HepG2 (cell line): ENCODE results near the gene PGAP3. TPM values are rescaled to one million over a fixed set of nuclear protein-coding genes. Genes with fewer than 3 reads are reported as not detected.
A peak's percentile ranks its signal among the peaks of the same experiment; 100 is the strongest.

ENCODE experiments used
- ARNT ChIP-seq: fragments of 450-650 bp; IDR thresholded peaks from 2 replicates; pipeline ENCODE4 v1.6.1; 2017
- CENPT ChIP-seq: sonication (generic); formaldehyde crosslinking; IDR thresholded peaks from 2 replicates; pipeline ENCODE4 v1.8.0; 2022; ENCODE audit warnings: low read depth, mild to moderate bottlenecking, moderate library complexity, missing genetic modification reagents
- EP300 ChIP-seq, 3 experiments: sonication (generic) in 1 of 3; formaldehyde crosslinking in 1 of 3; IDR thresholded peaks; 2 replicates each; pipeline versions ENCODE4 v1.5.1 to v1.6.1; 2011 to 2020; ENCODE audit warnings: low read depth in 2 of 3, low read length in 2 of 3, borderline replicate concordance in 1 of 3, improper control_type of control experiment in 1 of 3, mild to moderate bottlenecking in 1 of 3, missing genetic modification reagents in 1 of 3, moderate library complexity in 1 of 3
- FOSL2 ChIP-seq: sonication (generic); formaldehyde crosslinking; IDR thresholded peaks from 2 replicates; pipeline ENCODE4 v1.4.0; 2020; ENCODE audit warnings: missing genetic modification reagents
- HOXD1 ChIP-seq: sonication (generic); formaldehyde crosslinking; IDR thresholded peaks from 2 replicates; pipeline ENCODE4 v1.5.0; 2020; ENCODE audit warnings: missing genetic modification reagents
- PITX1 ChIP-seq: sonication (generic); formaldehyde crosslinking; IDR thresholded peaks from 2 replicates; pipeline ENCODE4 v1.5.1; 2020; ENCODE audit warnings: mild to moderate bottlenecking, missing genetic modification reagents
- RBM39 ChIP-seq: fragments of 200-400 bp; formaldehyde crosslinking; IDR thresholded peaks from one replicate; pipeline ENCODE4 v1.6.1; 2018; ENCODE audit warnings: antibody characterized with exemption, mild to moderate bottlenecking, low read depth, low read length; ENCODE audit not compliant: poor library complexity, severe bottlenecking
- SMAD3 ChIP-seq: sonication (generic); formaldehyde crosslinking; IDR thresholded peaks from 2 replicates; pipeline ENCODE4 v1.4.0; 2020; ENCODE audit warnings: missing genetic modification reagents
- SOX6 ChIP-seq, 2 experiments: fragments of 450-650 bp in 1 of 2; sonication (generic) in 1 of 2; formaldehyde crosslinking in 1 of 2; IDR thresholded peaks; 2 replicates each; pipeline versions ENCODE4 v1.4.0 to v1.6.1; 2017 to 2020; ENCODE audit warnings: antibody characterized with exemption in 1 of 2, mild to moderate bottlenecking in 1 of 2, missing genetic modification reagents in 1 of 2
- ZFY ChIP-seq: sonication (generic); formaldehyde crosslinking; IDR thresholded peaks from 2 replicates; pipeline ENCODE4 v1.4.0; 2020; ENCODE audit warnings: missing genetic modification reagents
- ZNF256 ChIP-seq: sonication (generic); formaldehyde crosslinking; conservative IDR thresholded peaks from 2 replicates; pipeline ENCODE4 v1.4.0; 2020; ENCODE audit warnings: missing genetic modification reagents
- ZNF263 ChIP-seq: sonication (generic); formaldehyde crosslinking; IDR thresholded peaks from 2 replicates; pipeline ENCODE4 v1.4.0; 2020; ENCODE audit warnings: missing genetic modification reagents
- ZNF34 ChIP-seq: sonication (generic); formaldehyde crosslinking; IDR thresholded peaks from 2 replicates; pipeline ENCODE4 v1.4.0; 2020; ENCODE audit warnings: mild to moderate bottlenecking, missing genetic modification reagents, borderline replicate concordance
- ZNF781 ChIP-seq: sonication (generic); formaldehyde crosslinking; IDR thresholded peaks from 2 replicates; pipeline ENCODE4 v1.5.1; 2020; ENCODE audit warnings: borderline replicate concordance, mild to moderate bottlenecking, missing genetic modification reagents; ENCODE audit errors: not compliant biosample characterization
- polyA plus RNA-seq, 8 experiments: library from polyadenylated mRNA; depleted of rRNA in 3 of 8; stranded (reverse) in 7 of 8; unstranded in 1 of 8; fragments of >200 nt; fragmentation: Illumina TruSeq in 4 of 8; extraction: Trizol in 4 of 8; gene quantifications; 2 replicates each; pipeline versions ENCODE4 v1.2.1 to v1.2.3, GENCODE V29; 2011 to 2016; ENCODE audit warnings: low read depth in 4 of 8, missing spikeins in 1 of 8, mixed read lengths in 1 of 8; ENCODE audit not compliant: insufficient read depth in 1 of 8
- total RNA-seq, 5 experiments: library from RNA; depleted of rRNA; stranded (reverse); fragments of >200 nt; fragmentation: Illumina TruSeq; extraction: Trizol; gene quantifications; 2 replicates each; pipeline ENCODE4 v1.2.3, GENCODE V29; 2016; ENCODE audit warnings: low read depth in 1 of 5
- TF ChIP-seq, protein P1 (sequence below): sonication (generic); formaldehyde crosslinking; IDR thresholded peaks from 2 replicates; pipeline ENCODE4 v1.4.0; 2020; ENCODE audit warnings: missing genetic modification reagents, mild to moderate bottlenecking, borderline replicate concordance
- TF ChIP-seq, protein P2 (sequence below): sonication (generic); formaldehyde crosslinking; IDR thresholded peaks from 2 replicates; pipeline ENCODE4 v1.8.1; 2023; ENCODE audit warnings: mild to moderate bottlenecking, inconsistent platforms, moderate library complexity, missing genetic modification reagents, borderline replicate concordance
- TF ChIP-seq, protein P3 (sequence below): sonication (generic); formaldehyde crosslinking; IDR thresholded peaks from 2 replicates; pipeline ENCODE4 v1.5.1; 2020; ENCODE audit warnings: missing genetic modification reagents, mild to moderate bottlenecking, borderline replicate concordance
- TF ChIP-seq, protein P4 (sequence below): sonication (generic); formaldehyde crosslinking; IDR thresholded peaks from 2 replicates; pipeline ENCODE4; 2020; ENCODE audit warnings: missing genetic modification reagents, mild to moderate bottlenecking, borderline replicate concordance

PGAP3 gene
- total and polyA plus RNA-seq, 2 of the 13 experiments (the other 11 are each of a cell fraction or from before 2014, with no cell fraction given) = 11.9 to 14.6 TPM

DNA sequence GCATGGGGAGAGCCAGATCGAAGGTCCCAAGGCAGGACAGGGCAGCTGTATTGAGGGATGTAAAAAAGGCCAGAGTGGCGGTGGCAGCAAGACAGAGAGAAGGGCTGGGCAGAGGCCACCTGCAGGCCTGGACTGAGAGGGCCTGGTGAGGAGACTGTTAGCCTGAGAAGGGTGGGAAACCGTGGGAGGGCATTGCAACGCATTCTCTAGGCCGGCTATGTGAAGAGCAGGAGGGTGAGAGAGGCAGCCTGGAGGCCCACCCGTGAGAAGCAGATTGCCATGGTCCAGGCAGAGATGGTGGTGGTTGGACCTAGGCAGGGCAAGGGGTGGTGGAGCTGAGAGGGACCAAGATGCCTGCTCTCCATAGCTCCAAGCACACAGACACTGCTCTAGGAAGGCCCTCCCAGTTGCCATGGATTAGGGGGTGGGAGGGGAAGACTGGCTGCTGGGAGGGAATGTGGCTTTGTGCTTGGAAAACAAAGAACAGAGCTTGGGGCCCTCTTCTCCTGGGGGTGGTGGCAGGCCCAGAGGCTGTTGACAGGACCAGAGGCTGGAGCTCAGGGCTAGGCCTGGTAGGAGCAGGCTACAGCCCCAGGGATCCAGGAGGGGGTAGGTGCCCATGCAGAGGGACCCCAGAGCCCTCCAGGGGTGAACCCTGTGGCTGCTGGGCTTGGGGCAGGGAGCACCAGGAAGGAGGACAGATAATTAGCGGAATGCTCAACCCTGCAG lies 35.1 kb downstream of the PGAP3 start (continued):
- TF ChIP-seq, protein P1, sequence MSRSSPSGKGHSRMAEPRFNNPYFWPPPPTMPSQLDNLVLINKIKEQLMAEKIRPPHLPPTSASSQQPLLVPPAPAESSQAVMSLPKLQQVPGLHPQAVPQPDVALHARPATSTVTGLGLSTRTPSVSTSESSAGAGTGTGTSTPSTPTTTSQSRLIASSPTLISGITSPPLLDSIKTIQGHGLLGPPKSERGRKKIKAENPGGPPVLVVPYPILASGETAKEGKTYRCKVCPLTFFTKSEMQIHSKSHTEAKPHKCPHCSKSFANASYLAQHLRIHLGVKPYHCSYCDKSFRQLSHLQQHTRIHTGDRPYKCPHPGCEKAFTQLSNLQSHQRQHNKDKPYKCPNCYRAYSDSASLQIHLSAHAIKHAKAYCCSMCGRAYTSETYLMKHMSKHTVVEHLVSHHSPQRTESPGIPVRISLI (CRISPR knock-in tag) = no peak
- TF ChIP-seq, protein P2, sequence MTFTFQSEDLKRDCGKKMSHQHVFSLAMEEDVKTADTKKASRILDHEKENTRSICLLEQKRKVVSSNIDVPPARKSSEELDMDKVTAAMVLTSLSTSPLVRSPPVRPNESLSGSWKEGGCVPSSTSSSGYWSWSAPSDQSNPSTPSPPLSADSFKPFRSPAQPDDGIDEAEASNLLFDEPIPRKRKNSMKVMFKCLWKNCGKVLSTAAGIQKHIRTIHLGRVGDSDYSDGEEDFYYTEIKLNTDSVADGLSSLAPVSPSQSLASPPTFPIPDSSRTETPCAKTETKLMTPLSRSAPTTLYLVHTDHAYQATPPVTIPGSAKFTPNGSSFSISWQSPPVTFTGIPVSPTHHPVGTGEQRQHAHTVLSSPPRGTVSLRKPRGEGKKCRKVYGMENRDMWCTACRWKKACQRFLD = 0 out of 2 replicates have a peak, but pooled peaks have one; percentile 29
- TF ChIP-seq ZNF34 (0 out of 2 replicates have a peak, but pooled peaks have one; percentile 61), SMAD3 (no peak), ZNF781 (CRISPR knock-in tag) (no peak), PITX1 (CRISPR knock-in tag) (peak; percentile 69; the same call in 1 of the 2 replicates), SOX6 (IDR thresholded peaks at IDR 0.05) (no peak), SOX6 (CRISPR knock-in tag; IDR thresholded peaks at IDR 0.05) (peak; percentile 95), RBM39 (no peak), ARNT (no peak), FOSL2 (CRISPR knock-in tag) (no peak), CENPT (CRISPR knock-in tag) (0 out of 2 replicates have a peak, but pooled peaks have one; percentile 24), HOXD1 (CRISPR knock-in tag) (no peak), EP300 (IDR thresholded peaks at IDR 0.05; ENCODE audit: low read depth in 2 of 2, low read length in 2 of 2) (no peak), EP300 (CRISPR knock-in tag; IDR thresholded peaks at IDR 0.05; ENCODE audit: borderline replicate concordance) (no peak), ZFY (CRISPR knock-in tag) (peak; percentile 69; the same call in 1 of the 2 replicates), ZNF256 (CRISPR knock-in tag) (no peak), ZNF263 (peak; percentile 87)
- TF ChIP-seq, protein P3, sequence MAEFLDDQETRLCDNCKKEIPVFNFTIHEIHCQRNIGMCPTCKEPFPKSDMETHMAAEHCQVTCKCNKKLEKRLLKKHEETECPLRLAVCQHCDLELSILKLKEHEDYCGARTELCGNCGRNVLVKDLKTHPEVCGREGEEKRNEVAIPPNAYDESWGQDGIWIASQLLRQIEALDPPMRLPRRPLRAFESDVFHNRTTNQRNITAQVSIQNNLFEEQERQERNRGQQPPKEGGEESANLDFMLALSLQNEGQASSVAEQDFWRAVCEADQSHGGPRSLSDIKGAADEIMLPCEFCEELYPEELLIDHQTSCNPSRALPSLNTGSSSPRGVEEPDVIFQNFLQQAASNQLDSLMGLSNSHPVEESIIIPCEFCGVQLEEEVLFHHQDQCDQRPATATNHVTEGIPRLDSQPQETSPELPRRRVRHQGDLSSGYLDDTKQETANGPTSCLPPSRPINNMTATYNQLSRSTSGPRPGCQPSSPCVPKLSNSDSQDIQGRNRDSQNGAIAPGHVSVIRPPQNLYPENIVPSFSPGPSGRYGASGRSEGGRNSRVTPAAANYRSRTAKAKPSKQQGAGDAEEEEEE (CRISPR knock-in tag) = no peak
- TF ChIP-seq, protein P4, sequence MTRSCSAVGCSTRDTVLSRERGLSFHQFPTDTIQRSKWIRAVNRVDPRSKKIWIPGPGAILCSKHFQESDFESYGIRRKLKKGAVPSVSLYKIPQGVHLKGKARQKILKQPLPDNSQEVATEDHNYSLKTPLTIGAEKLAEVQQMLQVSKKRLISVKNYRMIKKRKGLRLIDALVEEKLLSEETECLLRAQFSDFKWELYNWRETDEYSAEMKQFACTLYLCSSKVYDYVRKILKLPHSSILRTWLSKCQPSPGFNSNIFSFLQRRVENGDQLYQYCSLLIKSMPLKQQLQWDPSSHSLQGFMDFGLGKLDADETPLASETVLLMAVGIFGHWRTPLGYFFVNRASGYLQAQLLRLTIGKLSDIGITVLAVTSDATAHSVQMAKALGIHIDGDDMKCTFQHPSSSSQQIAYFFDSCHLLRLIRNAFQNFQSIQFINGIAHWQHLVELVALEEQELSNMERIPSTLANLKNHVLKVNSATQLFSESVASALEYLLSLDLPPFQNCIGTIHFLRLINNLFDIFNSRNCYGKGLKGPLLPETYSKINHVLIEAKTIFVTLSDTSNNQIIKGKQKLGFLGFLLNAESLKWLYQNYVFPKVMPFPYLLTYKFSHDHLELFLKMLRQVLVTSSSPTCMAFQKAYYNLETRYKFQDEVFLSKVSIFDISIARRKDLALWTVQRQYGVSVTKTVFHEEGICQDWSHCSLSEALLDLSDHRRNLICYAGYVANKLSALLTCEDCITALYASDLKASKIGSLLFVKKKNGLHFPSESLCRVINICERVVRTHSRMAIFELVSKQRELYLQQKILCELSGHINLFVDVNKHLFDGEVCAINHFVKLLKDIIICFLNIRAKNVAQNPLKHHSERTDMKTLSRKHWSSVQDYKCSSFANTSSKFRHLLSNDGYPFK (CRISPR knock-in tag) = no peak; the same call in 1 of the 2 replicates
